Cortex of kidney (tissue), 1 donor: ENCODE data around the gene GALNT1.

ENCODE experiments used
- DNase-seq: peaks from one replicate; lab custom pipeline; 2025; lab: John Stamatoyannopoulos, UW

Gene GALNT1

DNA sequence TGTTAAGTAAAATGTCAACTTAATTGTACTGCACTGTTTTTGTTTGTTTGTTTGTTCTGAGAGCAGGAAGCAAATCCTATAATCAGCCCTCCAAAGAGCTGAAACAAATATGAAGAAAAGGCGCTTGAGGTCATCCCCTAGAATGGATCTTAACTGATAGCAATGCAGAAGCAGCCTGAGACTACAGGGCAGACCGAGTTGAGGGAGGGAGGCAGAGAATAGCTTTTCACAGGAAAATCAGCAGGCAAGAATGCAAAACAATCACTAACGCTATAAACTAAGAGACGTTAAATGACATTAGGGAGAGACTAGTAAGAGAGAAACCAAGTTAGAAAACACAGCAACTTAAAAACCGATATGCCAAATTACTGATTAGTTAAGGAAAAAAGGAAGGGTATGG, 37.2 kb downstream of the GALNT1 start:
- no peak for DNase-seq

DNA sequence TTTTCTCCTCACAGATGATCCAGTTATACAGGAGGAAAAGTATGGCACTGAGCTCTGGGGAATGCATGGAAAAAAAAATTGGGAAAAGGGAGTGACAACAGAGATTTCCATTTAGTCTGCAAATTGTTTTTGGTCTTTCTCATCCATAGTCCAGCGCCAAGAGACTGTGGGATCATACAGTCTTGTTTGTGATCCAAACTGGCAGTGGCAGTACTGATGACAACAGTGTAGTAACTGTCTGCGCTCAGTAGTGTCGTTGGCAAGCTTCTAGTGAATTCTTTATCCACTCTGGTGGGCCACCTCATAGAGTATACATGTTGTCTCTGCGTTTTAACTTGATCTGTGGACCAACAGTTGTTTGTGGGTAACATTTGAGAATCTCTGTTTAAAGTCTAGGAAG, 37.9 kb downstream of the GALNT1 start:
- DNase-seq: no peak

DNA sequence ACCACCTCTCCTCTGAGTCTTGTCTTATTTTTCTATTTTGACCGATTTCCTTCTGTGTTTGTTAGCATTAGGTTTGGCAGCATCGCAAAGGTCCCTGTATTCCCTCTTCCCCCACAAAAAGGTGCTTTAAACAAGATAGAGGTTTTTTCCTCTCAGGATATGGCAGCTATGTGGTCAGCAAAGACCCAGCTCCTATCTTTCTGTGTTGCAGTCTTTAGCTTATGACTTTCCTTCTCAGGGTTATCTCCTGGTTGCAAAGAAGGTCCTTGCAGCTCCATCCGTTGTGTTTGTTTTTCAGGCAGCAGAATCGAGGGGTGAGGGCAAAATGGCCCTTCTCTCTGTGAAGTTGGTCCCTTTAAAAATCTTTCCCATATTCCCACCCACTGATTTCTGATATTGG, 38.4 kb downstream of the GALNT1 start:
- no peak for DNase-seq

DNA sequence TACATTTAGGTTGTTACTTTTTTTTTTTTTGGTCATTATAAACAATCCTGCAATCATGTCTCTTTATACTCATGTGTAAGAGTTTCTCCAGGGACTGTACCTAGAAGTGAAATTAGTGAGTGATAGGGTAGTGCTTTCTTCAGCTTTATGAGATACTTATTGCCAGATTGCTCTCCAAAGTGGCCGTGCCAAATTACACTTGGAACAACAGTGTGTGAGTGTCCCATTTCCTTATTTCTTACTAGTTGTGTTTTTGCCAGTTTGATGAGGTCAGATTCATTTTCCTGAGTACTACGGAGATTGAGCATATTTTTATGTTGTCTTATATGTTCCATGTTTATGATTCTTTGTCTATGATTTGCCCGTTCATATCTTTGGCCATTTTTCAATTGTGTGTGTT, 39.2 kb downstream of the GALNT1 start:
- no peak for DNase-seq

DNA sequence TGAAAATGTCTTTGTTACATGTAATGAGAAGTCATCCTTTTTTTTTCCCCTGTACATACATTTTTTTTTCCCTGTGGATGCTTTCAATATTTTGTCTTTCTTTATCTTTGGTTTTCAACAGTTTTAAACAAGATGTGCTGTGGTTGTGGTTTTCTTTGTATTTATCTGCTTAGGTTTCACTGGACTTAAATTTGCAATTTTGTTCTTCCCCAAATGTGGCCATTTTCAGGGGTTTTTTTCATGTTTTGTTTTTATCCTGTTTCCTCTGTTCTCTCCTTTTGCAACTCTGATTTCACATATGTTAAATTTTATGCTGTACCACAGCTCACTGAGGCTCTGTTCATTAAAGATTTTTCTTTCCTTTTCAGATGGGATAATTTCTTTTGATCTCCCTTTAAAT, 41.7 kb downstream of the GALNT1 start:
- DNase-seq: no peak

DNA sequence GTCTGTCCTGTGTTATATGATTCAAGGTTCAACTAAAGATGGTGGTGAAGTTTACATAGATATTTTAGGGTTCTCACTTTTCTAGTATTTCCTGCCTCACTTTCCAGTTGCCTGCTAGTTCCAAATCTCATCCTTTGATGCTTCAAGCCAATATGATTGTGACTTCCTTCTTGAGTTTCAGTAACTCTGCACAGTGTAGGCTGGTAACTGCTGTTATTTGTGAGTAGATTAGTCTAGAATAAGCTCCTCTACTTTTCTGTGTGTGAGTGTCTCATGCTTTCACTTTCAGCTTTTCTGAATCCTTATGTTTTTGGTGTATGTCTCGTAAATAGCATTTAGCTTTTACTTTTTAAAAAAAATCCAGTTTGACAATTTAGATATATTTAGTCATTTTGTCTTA, 42.6 kb downstream of the GALNT1 start:
- DNase-seq: no peak

DNA sequence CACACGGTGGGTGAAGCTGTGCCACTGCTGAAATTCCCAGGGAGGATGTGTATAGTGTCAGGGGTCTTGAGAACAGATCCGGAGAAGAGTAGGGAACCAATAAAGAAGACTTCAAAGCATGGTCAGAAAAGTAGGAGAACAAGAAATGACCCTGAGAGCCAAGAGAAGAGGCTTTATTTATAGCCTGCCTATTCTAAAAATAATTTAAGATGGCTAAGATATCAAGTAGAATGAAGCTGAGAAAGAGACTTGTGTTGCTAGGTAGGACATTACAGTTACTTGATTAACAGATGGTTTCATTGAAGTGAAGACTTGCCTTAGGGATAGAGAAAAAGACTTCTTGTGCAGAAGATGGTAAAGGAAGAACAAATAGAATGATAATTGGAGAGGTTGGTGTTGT, 43.7 kb downstream of the GALNT1 start:
- no peak for DNase-seq

DNA sequence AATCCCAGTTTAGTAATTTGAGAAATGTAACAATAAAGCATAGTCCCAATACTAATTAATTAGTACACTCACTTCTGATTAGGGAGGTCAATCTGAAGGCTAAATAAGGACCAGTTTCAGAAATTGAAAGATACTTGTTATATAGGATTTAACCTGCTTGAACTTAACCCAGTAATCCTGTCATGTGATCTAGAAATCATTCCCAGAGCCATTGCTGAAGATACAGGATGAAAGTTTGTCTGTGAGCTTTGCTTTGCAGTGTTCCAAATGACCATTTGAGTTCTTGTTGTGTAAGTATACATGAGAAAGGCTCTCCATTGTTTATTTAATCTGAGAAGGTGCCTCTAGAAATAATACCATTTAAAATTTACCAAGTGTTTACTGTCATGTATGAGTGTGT, 52.2 kb downstream of the GALNT1 start:
- no peak for DNase-seq

DNA sequence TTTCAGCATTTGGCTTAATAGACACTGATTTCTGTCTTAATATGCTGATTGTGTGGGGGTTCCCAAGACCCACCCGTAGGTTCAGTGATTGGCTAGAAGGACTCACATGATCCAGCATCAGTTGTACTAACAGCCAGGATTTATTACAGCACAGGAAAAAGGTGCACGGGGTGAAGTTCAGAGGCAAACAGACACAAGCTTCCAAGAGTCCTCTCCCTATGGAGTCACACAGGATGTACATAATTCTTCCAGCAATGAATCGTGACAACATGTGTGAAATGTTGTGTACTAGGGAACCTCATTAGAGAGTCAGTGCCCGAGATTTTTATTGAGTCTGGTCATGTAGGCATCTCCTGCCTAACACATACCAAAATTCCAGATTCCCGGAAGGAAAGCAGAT, 52.8 kb downstream of the GALNT1 start:
- DNase-seq: no peak

DNA sequence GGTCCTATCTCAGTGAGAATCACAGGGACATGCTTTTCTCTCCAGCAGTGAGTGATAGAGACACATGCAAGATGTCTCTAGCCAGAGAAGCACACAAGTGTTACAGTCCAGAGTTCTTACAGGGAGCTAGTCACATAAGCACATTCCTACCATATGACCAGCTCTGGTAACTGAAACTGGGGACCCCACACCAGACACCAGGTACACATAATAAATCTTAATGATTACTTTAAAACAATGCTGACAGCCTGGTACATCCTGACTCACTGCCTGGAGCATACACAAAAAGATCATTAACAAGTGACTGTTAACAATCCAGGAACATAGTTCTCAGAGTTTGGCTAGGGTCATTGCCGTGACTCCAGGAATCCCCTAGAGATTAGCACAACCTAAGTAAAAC, 53.6 kb downstream of the GALNT1 start:
- DNase-seq: no peak

DNA sequence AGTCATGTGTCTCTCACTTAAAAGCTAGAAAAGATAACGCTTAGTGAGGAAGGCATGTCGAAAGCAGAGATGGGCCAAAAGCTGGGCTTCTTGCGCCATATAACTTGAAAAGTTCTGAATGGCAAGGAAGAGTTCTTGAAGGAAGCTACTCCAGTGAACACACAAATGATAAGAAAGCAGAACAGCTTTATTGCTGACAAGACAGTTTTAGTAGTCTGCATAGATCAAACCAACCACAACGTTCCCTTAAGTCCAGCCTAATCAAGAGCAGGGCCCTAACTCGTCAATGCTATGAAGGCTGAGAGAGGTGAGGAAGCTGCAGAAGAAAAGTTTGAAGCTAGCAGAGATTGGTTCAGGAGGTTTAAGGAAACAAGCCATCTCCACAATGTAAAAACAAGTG, 55.7 kb downstream of the GALNT1 start:
- DNase-seq: no peak

DNA sequence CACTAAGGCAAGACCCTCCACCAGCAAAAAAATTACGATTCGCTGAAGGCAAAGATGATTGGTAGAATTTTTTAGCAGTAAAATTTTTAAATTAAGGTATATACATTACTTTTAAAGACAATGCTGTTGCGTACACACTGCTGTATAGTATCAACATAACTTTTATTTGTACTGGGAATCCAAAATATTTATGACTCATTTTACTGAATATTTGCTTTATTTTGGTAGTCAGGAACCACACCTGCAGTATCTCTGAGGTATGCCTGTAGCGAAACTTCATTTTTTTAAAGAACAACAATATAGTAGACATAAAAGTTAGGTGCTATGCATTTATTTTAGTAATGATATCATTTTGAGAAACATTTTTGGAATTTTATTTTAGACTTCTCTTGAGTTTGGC, 57.8 kb downstream of the GALNT1 start:
- no peak for DNase-seq

DNA sequence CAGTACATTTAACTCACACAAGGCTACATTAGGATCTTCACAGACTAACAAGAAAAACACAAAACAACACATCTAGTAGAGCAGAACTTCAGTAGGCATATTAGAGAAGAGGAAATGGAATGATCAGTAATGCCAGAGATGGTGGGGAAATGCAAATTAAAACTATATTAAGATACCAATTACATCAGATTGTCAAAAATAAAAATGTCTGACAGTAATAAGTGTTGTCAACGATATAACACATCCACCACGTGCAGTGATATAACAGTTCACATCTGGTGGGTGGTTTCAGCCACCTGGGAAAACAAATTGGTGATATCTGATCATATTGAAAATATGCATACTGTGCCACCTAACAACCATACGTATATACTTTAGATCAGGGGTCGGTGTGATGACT, 59.9 kb downstream of the GALNT1 start:
- DNase-seq: no peak

DNA sequence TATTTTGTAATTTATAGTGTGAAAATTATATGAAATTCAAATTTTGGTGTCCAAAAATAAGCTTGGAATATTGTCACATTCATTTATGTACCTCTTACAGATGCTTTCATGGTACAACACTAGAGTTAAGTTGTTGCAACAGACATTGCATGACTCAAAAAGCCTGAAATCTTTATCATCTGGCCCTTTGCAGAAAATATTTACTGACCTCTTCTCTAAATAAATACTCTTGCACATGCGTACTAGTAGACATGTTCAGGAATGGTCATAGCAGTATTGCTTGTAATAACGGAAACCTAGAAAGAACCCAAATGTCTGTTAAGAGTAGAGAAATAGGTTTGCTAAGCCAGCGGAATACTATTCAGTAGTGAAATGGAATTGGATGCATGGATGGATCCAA, 60.4 kb downstream of the GALNT1 start:
- DNase-seq: no peak

DNA sequence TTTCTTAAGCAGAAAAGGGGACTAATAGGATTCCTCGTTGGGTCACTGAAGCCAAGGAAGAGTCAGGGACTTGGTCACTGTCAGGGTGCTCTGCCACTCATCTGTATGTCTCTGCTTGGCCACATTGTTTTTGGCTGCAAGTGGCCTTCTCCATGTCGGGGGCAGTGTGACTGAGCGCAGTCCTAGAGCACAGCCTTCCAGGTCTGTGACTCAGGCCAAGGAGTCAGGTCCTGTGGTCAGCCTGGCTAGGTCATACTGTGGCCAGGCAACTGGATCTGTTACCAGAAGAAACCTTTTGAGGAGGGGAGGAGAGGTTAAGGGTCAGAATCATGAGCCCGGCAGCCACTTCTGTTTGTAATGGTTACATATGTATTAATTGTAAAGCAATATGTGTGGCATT, 61.3 kb downstream of the GALNT1 start:
- no peak for DNase-seq

DNA sequence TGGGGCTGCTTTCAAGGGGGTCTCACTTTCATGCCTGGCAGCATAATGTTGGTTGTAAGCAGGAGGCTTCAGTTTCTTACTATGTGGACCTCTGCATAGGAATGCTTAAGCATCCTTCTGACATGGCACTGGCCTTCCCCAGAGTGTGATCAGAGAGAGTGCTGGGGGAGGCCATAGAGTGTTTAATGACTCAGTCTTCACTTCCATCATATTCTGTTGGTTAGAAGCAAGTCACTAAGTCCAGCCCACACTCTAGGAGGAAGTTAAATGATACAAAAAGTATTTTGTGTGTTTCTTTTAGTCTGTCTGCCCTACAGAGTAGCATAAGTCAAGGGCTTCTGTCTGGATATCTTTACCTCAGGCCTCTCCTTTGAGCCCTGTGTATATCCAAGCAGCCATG, 64.9 kb downstream of the GALNT1 start:
- no peak for DNase-seq

DNA sequence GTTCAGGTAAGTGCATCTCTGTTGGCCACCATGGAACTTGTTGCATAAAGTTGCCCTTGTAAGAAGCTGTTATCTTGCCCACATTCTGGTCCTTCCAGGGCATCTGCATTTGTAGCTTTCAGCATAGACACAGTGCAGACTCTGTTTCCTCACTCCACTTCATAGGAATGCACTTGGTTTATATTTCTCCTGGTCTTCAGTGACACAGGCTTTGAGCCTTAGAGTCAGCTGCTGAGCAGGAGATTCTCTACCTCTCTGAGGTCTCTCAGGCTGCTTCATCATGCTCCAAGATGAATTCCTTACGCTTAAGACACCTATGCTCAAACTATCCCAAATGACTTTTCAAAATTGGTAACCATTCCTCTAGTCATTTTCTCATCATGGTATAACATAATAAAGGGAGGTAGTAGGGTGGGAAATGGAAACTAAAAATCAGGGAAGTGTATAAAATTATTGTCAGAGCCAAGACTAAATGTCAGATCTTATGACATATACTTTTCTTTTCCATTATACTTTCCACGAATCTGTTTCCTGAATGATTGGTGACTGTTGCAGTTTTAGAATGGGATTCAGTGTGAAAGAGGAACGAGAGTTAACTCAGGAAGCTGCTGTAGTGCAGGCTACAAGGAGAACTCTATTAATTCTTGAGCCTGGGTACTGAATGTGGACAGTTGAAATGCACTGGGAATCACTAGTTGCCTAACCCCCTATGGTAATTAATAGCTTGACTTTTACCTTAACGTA, 72.0 kb downstream of the GALNT1 start:
- DNase-seq: no peak

DNA sequence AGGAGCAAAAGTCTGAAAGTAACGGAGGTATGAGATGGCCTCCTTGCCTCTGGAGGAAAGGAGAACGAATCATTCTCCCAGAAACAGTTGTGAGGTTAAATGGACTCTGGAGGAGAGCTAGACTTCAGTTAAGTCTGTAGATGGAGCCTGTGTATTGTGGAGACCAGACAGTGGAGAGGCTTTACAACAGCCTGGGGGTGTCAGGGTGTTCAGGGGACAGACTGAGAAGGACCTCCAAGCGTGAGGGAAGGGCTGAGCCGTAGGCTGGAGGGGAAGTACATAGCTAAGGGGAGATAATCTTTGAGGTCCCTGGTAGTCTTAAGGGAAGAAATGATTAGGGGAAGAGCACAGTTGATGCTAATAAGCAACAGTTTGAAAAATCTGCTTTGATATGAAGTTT, 76.6 kb downstream of the GALNT1 start:
- DNase-seq: no peak

DNA sequence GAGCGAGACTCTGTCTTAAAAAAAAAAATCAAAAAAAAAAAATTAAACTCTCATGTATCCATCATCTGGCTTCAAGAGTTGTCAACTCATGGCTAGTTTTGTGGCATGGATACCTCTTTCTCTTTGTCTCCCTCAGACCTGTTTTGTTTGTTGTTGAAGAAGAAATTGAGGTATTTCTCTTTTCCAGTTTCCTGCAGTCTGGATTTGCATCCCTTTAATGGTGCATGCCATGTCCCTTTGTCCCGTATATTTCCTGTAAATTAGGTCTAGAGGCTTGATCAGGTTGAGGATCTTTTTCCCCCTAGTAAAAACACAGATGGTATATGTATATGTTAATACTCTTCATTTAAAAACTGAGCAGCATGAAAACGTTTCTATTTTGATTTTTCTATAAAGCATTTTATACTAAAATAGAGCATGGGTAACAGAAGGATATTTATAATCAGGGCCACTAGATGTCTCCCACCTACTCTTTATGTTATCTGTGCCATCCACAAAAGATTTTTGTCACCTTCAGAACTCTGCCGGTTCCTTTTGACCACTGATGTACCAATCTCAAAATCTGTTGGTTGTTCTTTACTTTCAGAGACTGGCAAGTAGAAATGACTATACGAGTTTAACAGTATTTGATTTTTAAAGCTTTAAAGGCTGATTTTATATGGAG, 80.1 kb downstream of the GALNT1 start:
- DNase-seq: no peak

DNA sequence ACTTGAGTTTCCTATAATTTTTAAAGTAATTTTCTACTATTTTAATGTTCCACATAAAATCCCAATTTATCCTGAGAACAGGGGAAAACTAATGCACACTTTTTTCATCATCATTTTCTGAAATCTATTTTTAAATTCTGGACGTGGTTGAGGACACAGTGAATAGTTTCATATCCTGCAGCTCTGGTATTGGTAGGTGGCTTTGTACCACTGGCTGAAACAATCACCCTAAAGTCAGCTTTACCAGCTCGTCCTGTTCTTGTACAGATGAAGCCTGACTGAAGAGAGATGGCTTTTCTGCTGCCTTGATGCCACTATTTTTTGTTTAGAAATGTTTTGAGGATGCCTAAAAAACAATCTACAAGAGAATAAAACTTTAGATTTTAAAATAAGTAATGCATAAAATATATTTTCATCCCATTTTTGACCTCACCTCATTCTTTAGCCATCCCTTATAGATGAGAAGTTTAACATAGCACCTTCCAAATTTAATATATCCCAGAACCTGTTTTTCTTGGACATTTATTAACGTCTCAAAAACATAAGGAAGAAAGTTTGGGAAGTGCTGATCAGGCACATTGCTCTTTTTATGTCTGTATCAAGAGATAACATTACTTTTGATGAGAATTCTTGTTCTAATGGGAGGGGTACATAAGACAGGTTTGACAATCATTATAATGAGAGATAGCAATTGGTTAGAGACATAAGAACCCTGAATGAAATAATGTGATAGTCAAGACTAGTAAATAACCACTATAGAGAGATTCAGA, 80.9 kb downstream of the GALNT1 start:
- no peak for DNase-seq

DNA sequence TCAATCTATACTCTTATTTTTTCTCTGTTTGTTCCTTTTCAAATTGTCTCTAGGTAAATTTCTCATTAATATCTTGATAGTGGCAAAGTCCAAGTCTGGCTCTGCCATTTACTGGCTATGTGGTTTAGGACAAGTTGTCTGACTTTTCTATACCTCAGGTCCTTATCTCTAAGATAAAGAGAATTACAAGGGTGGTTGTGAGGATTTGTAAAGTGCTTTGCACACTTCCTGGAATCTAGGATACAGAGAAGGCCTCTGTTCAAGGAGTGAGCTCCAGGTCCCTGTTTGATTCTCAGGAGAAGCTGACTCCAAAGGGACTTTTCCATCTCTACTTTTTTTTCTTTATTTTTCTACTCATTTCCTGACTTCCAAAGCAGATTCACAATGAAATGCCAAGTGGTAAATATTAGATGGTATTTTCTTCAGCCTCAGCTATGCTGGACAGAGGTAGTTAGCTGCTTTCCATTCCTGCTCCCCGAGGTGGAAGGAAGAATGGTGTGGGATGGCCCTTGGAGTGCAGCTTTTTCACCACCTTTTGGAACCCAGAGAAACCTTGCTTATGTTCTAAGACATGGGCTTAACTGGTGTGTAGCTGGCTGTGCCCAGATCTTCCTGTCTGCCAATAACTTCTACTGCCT, 90.5 kb downstream of the GALNT1 start:
- DNase-seq: no peak

DNA sequence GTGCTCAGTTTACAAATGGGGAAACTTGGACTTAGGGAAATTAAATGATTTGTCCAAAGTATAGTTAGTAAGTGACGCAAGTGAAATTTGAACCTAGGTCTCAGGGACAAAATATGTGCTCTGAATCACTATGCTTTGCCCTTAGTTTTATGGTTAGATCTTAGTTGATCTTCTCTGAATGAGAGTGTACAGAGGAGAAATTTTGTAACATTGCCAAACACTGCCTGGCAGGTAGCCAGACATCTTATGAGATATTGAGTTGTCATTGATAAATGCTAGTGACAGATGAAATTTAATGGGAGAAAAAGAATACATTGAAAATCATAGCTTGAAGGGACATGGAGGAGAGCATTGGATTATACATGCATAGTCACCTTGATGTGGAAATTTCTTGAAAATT, 91.4 kb downstream of the GALNT1 start:
- no peak for DNase-seq

DNA sequence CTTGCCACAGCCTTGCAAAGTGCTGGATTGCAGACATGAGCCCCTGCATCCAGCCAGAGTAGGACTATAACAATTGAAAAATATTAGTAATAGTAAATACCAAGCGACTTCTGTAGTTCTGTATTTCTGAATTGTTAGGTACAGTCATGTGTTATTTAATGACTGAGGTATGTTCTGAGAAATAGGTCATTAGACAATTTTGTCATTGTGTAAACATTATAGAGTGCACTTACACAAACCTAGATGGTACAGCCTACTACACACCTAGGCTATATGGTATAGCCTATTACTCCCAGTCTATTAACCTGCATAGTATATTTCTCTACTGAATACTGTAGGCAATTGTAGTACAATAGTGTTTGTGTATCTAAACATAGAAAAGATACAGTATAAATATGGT, 92.1 kb downstream of the GALNT1 start:
- DNase-seq: no peak
